ENCODE results near the gene AK5.
"Not testable (repeated sequence)": the region's sequence is repeated elsewhere in the genome, so short reads cannot be mapped to it uniquely, and the experiment has no call there.

AK5 gene

GRCh38 chr1:77509898-77510297 lies 228.1 kb downstream of the AK5 start:
- DNase-seq (ENCODE audit: extremely low spot score): no peak
- no peak for TF ChIP-seq CTCF (IDR thresholded peaks at IDR 0.05; ENCODE audit: control extremely low read depth, extremely low read depth, low read depth, missing control alignments)
- CTCF ChIA-PET: interaction anchor here (1.0 to 1.7 kb wide), 3 partner anchors 13 to 92 kb away, joined by 3 to 4 read pairs (median 4); no protein-coding TSS in a partner anchor
- POLR2A ChIA-PET: no interaction called here

- ChIA-PET CTCF (interaction anchor here (1.3 kb wide), 1 partner anchor 16 kb away, joined by 3 read pairs; no protein-coding TSS in a partner anchor), POLR2A (no interaction called here)
- TF ChIP-seq CTCF (IDR thresholded peaks at IDR 0.05; ENCODE audit: control extremely low read depth, extremely low read depth, low read depth, missing control alignments): no peak
Observed at GRCh38 chr1:77511440-77511840, 229.6 kb downstream of the AK5 start.

GRCh38 chr1:77512650-77513049 lies 230.8 kb downstream of the AK5 start:
- POLR2A ChIA-PET; DNase-seq (ENCODE audit: extremely low spot score): not testable (repeated sequence)
- CTCF ChIA-PET: interaction anchor here (1.3 to 1.5 kb wide), 2 partner anchors 9 to 15 kb away, joined by 3 to 4 read pairs; no protein-coding TSS in a partner anchor

More at GRCh38 chr1:77511440-77511840, 229.6 kb downstream of the AK5 start:
- no peak for DNase-seq (ENCODE audit: extremely low spot score)

- POLR2A ChIA-PET: no interaction called here
- CTCF ChIA-PET: interaction anchor here (1.5 kb wide), 1 partner anchor 11 kb away, joined by 4 read pairs; no protein-coding TSS in a partner anchor
- TF ChIP-seq CTCF (IDR thresholded peaks at IDR 0.05; ENCODE audit: control extremely low read depth, extremely low read depth, low read depth, missing control alignments): no peak
- no peak for DNase-seq (ENCODE audit: extremely low spot score)
Observed at GRCh38 chr1:77513839-77514763, 232.3 kb downstream of the AK5 start.

- no peak for DNase-seq (ENCODE audit: extremely low spot score)
- TF ChIP-seq CTCF (IDR thresholded peaks at IDR 0.05; ENCODE audit: control extremely low read depth, extremely low read depth, low read depth, missing control alignments): no peak
- ChIA-PET CTCF (interaction anchor here (1.2 kb wide), 1 partner anchor 18 kb away, joined by 4 read pairs; no protein-coding TSS in a partner anchor), POLR2A (no interaction called here)
Observed at GRCh38 chr1:77514921-77515776, 233.3 kb downstream of the AK5 start.

- ChIA-PET POLR2A (no interaction called here), CTCF (interaction anchor here (1.2 kb wide), 1 partner anchor 17 kb away, joined by 4 read pairs; no protein-coding TSS in a partner anchor)
- no peak for TF ChIP-seq CTCF (IDR thresholded peaks at IDR 0.05; ENCODE audit: control extremely low read depth, extremely low read depth, low read depth, missing control alignments)
- no peak for DNase-seq (ENCODE audit: extremely low spot score)
Observed at GRCh38 chr1:77516106-77516505, 234.3 kb downstream of the AK5 start.
